IMR-90 (cell line): ENCODE results near the gene ZSWIM8.

ENCODE experiments used
- CEBPB ChIP-seq: IDR thresholded peaks from 2 replicates; pipeline ENCODE4 v1.6.1; 2012; ENCODE audit warnings: low read depth, low read length, improper control_type of control experiment
- CHD1 ChIP-seq: IDR thresholded peaks from 2 replicates; pipeline ENCODE4 v1.6.1; 2012; ENCODE audit warnings: low read depth, low read length, improper control_type of control experiment
- FOS ChIP-seq: fragments of 150-350 bp; IDR thresholded peaks from 2 replicates; pipeline ENCODE4 v1.6.1; 2016; ENCODE audit warnings: low read depth, low read length
- MAFK ChIP-seq: IDR thresholded peaks from 2 replicates; pipeline ENCODE4 v1.6.1; 2012; ENCODE audit warnings: low read depth, low read length, improper control_type of control experiment
- MAZ ChIP-seq: IDR thresholded peaks from 2 replicates; pipeline ENCODE4 v1.6.1; 2012; ENCODE audit warnings: low read depth, mild to moderate bottlenecking, low read length, improper control_type of control experiment, moderate library complexity, borderline replicate concordance
- NFE2L2 ChIP-seq: fragments of 150-350 bp; IDR thresholded peaks from 2 replicates; pipeline ENCODE4 v1.6.1; 2016; ENCODE audit warnings: low read depth, mild to moderate bottlenecking, low read length
- POLR2A ChIP-seq: IDR thresholded peaks from 2 replicates; pipeline ENCODE4 v1.6.1; 2012; ENCODE audit warnings: mild to moderate bottlenecking, low read depth, low read length
- RAD21 ChIP-seq: IDR thresholded peaks from 2 replicates; pipeline ENCODE4 v1.6.1; 2012; ENCODE audit warnings: low read length, improper control_type of control experiment
- RCOR1 ChIP-seq: IDR thresholded peaks from 2 replicates; pipeline ENCODE4 v1.6.1; 2012; ENCODE audit warnings: mild to moderate bottlenecking, low read length, improper control_type of control experiment; ENCODE audit not compliant: insufficient replicate concordance
- RFX5 ChIP-seq: IDR thresholded peaks from 2 replicates; pipeline ENCODE4 v1.8.0; 2012; ENCODE audit warnings: low read depth, mild to moderate bottlenecking, low read length, moderate library complexity
- SMC3 ChIP-seq: fragments of 150-350 bp; IDR thresholded peaks from 2 replicates; pipeline ENCODE4 v1.6.1; 2016; ENCODE audit warnings: low read depth, mild to moderate bottlenecking, antibody characterized with exemption, low read length, moderate library complexity
- TF ChIP-seq, protein P1 (sequence below): conservative IDR thresholded peaks from 2 replicates; pipeline ENCODE4 v1.5.1; 2012; ENCODE audit warnings: mild to moderate bottlenecking, low read depth, low read length, improper control_type of control experiment
- TF ChIP-seq, protein P2 (sequence below): fragments of 150-350 bp; IDR thresholded peaks from 2 replicates; pipeline ENCODE4 v1.6.1; 2016; ENCODE audit warnings: low read depth, mild to moderate bottlenecking, low read length, moderate library complexity, borderline replicate concordance
- TF ChIP-seq, protein P3 (sequence below): fragments of 150-350 bp; IDR thresholded peaks from 2 replicates; pipeline ENCODE4 v1.6.1; 2017; ENCODE audit warnings: mild to moderate bottlenecking, antibody characterized with exemption, low read length, low read depth

DNA sequence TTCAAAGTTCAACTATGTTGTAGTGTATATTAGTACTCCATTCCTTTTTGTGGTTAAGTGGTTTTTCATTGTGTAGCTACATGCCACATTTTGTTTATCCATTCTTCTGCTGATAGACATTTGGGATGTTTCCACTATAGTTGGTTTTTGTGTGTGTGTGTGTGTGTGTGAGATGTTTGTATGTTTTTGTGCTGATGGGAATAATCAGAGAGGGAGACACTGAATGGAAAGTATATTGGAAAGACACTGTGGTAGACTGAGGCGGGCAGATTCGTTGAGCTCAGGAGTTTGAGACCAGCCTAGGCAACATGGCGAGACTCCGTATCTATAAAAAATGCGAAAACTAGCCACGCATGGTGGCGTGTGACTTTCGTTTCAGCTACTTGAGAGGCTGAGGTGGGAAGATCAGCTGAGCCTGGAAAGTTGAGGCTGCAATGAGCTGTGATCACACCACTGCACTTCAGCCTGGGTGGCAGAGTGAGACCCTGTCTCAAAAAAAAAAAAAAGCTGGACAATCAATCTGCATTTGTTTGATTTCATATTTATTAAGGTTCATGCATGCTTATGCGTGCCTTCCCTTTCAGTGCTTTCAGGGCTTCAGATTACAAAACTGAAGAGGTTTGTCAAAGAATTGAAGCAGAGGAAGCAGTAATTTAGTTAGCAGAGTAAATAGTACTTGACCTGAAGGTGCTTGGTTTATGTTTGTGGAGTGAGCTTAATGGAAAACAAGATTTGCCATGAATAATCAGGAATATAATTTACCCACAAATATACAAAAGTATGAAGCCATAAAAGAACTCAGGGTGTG lies 26.5 kb upstream of the ZSWIM8 start:
- TF ChIP-seq, protein P1, sequence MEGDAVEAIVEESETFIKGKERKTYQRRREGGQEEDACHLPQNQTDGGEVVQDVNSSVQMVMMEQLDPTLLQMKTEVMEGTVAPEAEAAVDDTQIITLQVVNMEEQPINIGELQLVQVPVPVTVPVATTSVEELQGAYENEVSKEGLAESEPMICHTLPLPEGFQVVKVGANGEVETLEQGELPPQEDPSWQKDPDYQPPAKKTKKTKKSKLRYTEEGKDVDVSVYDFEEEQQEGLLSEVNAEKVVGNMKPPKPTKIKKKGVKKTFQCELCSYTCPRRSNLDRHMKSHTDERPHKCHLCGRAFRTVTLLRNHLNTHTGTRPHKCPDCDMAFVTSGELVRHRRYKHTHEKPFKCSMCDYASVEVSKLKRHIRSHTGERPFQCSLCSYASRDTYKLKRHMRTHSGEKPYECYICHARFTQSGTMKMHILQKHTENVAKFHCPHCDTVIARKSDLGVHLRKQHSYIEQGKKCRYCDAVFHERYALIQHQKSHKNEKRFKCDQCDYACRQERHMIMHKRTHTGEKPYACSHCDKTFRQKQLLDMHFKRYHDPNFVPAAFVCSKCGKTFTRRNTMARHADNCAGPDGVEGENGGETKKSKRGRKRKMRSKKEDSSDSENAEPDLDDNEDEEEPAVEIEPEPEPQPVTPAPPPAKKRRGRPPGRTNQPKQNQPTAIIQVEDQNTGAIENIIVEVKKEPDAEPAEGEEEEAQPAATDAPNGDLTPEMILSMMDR, result no peak
- TF ChIP-seq RAD21 (no peak), POLR2A (no peak), RFX5 (no peak), NFE2L2 (no peak), RCOR1 (no peak), FOS (no peak), MAZ (no peak), SMC3 (no peak), MAFK (no peak), CHD1 (no peak), CEBPB (no peak)
- TF ChIP-seq, protein P2, sequence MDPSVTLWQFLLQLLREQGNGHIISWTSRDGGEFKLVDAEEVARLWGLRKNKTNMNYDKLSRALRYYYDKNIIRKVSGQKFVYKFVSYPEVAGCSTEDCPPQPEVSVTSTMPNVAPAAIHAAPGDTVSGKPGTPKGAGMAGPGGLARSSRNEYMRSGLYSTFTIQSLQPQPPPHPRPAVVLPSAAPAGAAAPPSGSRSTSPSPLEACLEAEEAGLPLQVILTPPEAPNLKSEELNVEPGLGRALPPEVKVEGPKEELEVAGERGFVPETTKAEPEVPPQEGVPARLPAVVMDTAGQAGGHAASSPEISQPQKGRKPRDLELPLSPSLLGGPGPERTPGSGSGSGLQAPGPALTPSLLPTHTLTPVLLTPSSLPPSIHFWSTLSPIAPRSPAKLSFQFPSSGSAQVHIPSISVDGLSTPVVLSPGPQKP, result no peak
- TF ChIP-seq, protein P3, sequence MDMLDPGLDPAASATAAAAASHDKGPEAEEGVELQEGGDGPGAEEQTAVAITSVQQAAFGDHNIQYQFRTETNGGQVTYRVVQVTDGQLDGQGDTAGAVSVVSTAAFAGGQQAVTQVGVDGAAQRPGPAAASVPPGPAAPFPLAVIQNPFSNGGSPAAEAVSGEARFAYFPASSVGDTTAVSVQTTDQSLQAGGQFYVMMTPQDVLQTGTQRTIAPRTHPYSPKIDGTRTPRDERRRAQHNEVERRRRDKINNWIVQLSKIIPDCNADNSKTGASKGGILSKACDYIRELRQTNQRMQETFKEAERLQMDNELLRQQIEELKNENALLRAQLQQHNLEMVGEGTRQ, result no peak
